GM18858 (cell line): Measurements from ENCODE around the gene CRYBA4.
A peak's percentile ranks its signal among the peaks of the same experiment; 100 is the strongest.
"Not testable (repeated sequence)": the region's sequence is repeated elsewhere in the genome, so short reads cannot be mapped to it uniquely, and the experiment has no call there.

ENCODE experiments used
- ATAC-seq: cut with Tn5 transposase; IDR thresholded peaks from one replicate; pipeline ENCODE4 v1.9.1; 2021; ENCODE audit not compliant: unreplicated experiment

CRYBA4 gene

DNA sequence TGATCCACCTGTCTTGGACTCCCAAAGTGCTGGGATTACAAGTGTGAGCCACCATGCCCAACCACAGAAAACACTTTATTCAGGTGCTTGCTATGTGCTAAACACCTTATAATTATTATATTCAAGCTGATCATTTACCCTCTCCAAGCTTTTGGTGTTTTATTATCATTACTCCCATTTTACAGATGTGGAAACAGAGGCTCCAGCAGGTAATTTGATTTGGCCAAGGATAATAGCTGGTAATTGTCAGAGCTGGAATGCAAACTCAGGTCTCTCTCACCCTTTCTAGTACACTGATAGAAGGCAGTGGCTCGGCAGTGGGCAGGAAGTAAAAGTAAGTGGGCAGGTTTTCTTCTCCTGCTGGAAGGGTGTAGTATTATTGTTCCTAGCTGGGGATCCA, 28.0 kb upstream of the CRYBA4 start:
- ATAC-seq: no peak

DNA sequence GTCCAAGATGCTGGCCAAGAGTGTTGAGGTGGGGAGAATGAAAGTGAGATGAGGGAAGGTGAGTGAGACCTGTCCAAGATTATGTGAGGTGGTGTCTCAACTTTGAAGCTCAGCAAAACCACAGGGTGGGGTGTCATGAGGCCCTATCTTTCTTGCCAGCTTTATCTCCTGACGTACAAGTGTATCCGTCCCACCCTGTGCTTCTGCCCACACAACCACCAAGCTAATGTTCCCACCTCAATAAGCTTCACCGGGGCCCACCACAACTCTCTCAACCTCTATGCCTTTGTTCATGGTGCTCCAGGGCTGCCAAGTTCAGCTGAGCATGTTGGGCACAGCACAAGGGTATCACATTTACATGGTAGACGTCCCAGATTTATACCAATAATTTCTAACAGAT, 24.7 kb upstream of the CRYBA4 start:
- ATAC-seq: no peak

DNA sequence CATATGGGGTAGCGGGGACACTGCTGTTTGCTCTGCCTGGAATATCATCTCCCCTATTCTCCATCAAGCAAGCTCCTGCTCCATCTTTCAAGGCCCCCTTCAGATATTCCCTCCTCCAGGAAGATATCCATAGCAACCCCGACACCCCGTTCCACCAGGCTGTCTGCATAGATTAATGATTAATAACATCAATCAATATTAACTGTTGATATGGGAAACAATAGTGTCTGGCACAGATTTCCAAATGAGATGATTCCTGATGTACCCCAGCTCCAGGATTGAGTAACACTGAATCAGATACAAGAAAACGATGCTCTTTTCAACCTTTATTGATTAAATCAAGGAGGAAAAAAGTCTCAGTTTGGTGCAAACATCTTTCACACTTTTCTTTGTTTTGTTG, 24.3 kb upstream of the CRYBA4 start:
- ATAC-seq: no peak

DNA sequence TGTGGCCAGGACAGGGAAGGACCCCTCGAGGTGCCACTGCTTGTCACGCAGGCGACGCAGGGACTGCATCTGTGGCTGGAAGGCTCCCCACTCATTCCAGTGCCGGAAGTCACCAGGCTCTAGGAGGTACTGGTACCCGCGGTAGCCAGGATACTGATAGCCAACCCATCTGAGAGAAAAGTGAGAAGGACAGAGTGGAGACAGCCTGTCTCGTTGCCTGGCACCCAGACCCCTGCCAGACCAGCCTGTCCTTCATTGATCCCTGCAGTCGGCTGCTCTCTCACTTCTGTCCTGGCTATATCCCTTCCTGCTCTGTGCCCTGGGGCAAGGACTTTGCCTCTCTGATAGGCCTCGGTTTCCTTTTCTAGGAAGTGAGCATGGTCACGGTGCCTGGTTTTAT, 22.3 kb upstream of the CRYBA4 start:
- no peak for ATAC-seq

DNA sequence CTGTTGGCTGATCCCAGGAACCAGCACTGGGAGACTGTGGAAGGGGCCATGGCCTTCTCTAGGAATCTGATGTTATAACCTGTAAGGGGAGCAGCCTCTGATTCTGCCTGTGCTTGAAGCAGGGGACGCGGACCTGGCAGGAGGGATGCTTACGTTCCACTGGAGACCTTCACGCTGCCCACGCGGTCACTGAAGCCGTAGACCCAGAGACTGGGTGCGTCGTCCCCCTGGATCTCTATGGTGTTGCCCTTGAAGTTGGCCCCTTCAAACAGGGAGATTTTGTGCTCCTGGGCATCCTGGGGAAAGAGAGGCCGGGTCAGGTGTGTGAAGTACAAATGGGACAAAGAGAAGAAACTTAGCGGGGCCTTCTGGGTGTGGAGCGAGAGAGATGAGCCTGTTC, 20.0 kb upstream of the CRYBA4 start:
- no peak for ATAC-seq

DNA sequence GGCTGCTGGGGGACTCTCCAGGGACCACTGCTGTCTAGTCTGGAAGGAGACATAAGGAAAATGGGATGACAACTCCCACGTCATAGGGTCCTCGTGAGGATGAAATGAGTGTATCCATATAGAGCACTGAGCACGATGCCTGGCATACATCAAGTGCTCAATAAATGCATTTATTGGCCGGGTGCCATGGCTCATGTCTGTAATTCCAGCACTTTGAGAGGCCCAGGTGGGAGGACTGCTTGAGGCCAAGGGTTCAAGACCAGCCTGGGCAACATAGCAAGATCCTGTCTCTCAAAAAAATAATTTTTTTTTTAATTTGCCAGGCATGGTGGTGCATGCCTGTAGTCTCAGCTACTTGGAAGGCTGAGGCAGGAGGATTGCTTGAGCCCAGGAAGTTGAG, 19.6 kb upstream of the CRYBA4 start:
- ATAC-seq: no peak

DNA sequence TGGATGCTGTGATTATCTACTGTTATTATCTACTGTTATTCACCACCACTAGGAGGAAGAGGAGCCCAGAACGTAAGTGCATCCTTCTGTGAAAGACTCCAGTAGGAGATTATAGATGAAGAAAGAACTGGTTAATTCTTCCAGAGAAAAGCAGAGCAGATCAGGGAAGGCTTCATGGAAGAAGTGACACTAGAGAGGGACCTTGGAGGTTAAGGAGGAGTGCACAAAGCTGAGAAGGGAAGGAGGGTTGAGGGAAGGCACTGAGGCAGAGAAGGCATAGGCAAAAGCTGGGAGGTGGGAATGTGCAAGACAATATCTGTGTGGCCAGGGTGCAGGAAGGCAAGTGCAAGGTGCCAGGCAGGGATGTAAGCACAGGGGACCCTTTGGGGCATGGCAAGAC, 17.4 kb upstream of the CRYBA4 start:
- ATAC-seq: no peak

DNA sequence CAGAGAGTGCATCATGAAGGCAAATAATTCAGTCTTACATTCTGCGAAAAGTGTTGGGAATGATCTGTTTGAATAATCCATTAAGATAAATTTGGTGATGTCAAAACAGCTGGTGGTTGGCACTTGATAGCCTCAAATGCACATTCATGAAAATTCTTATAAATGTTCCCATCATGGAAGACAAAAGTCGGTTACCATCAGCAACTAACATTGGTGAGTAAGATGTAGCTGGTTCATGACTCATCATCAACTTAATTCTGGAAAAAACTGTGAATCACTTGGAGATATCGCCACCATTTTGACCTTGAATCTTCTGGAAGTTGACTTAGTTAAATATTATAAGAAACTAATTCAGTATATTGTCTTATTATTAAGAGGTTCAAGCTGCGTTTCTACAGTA, 15.2 kb upstream of the CRYBA4 start:
- no peak for ATAC-seq

DNA sequence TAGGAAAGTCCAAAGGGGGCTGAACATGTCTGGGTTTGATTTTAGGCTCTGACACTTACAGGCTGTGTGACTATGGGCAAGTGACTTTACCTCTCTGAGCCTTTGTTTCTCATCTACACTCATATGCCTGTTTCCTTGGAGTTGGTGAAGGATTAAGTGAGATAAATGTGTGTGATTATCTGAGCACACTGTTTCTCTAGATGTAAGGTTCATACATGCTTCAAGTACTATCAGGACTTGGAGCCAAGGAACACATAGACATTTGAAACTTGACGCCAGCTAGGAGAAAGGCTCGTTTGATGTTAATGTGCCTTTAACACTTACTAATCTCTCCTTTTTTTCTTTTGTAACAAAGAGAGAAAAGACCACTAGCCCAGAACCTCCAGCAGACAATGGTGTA, 13.6 kb upstream of the CRYBA4 start:
- ATAC-seq: no peak

DNA sequence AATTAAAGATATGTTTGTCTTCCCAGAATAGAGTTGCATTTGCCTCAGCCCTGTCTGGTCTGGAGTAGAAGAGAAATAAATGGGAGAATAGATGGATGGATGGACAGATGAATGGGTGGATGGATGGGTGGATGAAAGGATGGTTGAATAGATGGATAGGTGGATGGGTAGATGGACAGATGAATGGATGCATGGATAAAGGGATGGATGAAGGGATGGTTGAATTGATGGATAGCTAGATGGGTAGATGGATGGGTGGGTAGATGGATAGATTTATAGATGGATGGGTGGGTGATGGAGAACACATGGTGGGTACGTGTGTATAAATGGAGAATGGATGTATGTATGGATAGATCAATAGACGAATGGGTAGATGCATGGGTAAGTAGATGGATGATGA, 12.5 kb upstream of the CRYBA4 start:
- ATAC-seq: no peak

DNA sequence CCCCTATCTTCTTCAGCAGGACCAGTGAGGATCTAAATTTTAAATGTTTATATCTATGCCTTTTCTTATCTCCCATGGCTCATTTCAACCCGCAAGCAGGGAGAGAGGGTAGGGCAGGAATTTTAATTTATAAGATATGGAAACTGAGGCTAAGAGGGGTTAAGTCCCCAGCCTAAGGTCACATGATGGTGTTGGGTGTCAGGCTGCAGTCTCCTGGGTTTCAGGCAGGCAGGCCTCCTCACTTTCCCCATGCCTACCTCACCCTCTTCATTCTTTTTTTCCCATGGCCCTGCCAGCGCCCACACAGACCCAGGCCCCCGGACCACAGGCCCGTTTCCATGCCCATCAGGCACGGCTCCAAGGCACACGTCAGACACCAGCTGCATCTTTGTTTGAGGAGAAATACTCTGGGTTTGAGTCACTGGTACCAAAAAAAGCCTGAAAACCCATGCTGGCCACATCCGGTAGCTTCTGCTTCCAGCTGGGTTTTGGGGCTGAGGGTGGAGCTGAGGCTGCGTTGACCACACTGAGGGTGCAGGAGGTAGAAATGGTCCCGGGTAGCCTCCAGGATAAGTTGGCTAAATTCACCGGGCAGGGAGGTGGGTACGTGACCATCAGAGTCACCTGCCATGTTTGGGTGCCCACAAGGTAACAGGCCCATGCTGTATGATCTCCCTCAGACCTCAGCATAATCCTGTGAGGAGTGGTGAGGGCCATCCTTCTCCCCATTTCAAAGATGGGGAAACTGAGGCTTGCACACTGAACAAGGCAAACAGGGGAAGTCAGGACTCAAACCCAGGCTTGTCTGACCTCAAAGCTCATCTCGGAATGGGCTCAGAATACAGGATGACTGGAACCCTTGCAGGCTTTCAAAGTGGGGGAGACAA, 11.4 kb upstream of the CRYBA4 start:
- ATAC-seq: peak; percentile 70

DNA sequence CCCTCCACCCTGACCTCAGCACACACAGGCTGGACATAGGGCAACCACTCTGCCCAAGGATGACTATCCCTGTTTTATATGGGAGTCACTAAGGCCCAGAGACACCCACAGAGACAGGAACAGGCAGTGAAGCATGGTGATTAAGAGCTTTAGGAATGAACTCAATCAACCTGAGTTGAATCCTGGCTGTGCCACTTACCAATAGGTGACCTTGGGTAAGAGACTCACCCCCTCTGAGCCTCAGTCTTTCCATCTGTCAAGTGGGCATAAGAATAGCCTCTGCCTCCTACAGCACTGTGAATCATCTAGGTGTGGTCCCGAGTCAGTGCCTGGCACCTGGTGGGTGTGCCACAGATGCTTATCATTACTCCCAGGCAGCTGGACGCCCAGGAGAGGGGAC, 10.8 kb upstream of the CRYBA4 start:
- ATAC-seq: no peak

DNA sequence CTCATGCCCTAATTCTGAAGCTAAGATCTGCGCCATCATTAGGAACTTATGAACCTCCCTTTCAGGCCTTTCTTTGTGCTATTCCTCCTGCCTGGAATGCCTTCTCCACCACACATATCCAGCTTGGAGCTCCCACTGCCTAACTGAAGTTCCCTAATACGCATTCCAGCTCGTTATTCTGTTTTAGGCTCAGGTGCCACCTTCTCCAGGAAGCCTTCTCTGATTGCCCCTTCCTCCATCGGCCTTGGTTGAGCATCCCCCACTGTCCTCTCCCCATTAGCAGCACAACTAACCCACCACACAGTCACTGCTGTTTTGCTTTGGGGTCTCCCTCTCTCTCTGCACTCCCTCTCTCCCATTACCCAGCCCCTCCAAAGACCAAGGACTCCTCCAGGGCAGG, 9.1 kb upstream of the CRYBA4 start:
- no peak for ATAC-seq

DNA sequence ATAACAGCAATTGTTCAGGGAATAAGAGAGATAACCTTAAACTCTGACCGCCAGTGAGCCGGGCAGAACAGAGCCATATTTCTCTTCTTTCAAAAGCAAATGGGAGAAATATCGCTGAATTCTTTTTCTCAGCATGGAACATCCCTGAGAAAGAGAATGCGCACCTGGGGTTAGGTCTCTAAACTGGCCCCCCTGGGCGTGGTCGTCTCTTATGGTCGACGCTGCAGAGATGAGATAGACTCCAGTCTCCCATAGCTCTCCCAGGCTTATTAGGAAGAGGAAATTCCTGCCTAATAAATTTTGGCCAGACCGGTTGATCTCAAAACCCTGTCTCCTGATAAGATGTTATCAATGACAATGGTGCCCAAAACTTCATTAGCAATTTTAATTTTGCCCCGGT, 8.0 kb upstream of the CRYBA4 start:
- ATAC-seq: not testable (repeated sequence)

DNA sequence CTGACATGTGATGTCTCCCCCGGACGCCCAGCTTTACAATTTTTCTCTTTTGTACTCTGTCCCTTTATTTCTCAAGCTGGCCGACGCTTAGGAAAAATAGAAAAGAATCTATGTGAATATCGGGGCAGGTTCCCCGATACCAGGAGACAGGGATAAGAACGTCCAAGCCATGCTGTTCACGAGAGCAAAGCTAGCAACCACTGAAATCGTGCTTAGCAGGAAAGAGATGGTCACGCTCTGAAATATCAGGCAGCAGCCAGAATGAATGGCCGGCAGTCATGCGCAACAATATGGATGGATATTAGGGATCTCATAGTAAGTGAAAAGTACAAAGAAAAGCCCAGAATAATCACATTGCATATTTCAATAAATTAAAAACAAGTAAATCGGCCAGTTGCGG, 7.4 kb upstream of the CRYBA4 start:
- ATAC-seq: no peak

DNA sequence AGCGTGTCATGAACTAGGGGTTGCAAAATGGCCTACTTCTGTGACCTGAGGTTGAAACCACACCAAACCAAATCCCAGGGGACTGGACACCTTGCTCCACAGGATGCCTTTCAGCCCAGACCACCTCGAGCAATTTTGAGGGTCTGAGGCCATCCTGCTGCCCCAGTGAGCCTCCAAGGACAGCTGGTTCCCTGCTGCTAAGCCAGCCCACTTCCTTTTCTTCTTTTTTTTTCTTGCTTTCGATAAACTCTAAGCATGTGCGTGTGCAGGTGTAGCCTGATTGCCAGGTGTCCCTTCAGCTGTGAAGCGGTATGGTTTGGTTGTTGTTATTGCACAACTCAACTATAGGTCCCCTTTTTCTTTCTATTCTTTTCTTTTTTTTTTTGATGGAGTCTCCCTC, 6.6 kb upstream of the CRYBA4 start:
- no peak for ATAC-seq

DNA sequence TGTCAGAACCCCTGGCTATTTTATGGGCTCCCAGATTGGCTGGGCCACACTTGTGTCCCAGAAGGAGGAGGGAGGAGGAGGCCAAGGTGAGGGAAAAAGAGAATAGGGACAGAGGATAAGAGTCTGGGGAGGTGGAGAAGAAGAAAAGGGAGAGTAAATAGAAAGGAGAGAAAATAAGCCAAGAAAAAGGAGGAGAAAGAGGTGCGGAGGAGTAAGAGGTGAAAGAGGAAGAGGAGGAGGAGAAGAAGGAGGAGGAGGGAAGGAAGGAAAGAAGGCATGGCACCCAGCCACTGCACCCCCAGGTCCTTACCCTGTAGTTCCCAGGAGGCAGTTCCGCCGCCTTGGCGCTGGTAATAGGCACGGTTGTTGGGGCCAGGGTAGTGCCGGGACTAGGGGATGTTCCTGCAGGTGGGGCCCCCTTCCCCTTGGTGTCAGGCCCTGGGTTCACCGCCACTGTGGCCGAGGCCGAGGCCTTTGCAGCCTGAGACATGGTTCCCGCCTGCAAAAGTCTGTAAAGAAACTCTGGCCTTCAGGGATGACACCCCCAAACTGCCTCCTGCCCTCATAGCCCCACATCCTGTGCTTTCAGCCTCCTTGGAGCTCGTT, 5.8 kb upstream of the CRYBA4 start:
- ATAC-seq: no peak

DNA sequence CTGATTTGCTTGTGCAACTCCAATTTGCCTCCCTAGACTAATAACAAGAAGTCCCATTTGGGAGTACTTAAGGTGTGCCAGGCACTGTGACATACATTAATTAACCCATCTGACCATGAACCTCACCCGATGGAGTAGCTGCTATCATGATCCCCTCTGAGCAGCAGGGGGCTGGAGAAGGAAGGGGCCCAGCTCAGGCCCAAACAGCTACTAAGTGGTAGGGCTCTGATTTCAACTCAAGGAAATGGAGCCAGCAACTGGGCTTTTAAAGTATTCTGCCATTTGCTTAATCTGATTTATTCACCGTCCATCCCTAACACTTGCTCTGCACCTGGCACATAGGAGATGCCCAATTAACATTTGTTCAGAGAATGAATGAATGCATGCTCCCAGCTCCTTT, 5.1 kb upstream of the CRYBA4 start:
- ATAC-seq: no peak

DNA sequence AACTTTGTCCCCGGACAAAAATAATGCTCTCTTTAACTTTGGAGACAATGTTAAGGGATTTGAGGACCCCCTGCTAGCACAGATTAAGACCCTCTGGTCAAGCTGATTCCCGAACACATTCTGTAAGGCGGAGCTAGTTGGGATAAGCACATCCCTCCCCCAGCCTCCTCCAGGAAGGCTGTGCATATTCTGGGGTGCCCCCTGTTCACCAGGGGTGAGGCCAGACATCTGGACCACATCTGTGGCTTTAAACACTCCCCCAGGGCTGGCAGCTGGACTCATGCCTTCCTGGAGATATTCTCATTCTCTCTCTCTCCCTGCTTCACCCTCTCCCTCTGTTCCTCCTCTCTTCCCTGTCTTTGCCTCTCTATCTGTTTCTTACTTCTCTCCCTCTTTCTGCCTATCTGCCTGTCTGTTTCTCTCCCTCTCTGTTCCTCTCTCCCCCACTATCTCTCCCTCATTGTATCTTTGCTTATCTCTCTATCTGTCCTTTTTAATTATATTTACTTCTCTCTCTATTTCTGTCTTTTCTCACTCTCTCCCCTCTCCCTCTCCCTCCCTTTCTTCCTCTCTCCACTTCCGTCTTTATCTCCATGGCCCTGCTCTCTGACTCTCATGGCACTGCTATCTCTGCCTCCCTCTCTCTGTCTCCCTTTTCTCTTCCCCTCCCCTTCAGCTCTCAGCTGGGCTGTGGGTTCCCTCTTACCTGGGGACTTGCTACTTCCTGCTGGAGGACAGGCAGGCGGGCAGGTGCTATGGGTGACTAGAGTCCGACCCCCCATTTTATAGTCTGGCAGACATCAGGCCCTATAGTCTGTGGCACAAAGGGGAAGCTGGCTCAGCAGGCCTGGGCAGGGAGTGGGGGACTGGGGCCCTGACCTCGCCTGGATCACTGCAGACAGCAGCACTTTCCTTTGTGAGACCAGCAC, 4.2 kb upstream of the CRYBA4 start, which contains the start of gene CRYBB1:
TSS of gene CRYBB1 (minus strand) at position 757 of the 929 bp plus-strand sequence. CDS start 1,708 bp downstream, outside the sequence.
- ATAC-seq: no peak

DNA sequence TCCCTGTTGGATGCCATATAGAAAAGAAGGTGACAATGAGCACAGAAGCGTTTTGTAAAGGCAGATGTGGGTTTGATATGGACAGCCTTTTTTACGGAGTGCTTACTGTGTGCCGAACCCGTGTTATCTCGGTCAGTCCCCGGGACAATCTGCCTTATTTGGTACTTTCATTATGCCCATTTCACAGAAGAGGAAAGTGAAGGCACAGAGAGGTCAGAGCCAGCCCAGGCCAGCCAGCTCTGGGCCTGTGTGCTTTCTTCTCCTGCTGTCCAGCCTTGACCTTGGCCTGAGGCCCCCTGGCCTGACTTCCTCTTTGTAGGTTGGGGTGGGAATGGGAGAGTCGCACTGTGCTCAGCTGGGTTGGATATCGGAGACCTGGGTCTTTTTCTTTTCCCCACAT, 3.3 kb upstream of the CRYBA4 start:
- no peak for ATAC-seq

DNA sequence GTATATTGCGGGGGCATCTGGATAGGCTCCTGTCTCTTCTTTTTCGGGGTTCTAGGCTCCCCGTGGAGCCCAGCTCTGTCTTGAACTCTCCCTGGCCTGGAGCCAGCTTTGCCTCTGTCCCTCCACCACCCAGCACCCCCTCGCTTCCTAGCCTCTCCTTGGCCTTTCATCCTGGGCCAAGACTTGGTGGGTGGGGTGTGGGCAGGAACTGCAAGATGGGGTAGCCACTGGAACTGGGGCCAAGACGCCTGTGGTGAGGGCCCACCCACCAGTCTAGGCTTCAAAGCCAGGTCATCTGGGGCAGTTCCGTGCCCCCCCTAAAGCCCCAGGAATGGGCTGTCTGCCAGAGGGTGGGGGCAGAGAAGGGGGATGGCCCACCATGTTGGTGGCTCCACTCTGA, 2.3 kb upstream of the CRYBA4 start:
- no peak for ATAC-seq

DNA sequence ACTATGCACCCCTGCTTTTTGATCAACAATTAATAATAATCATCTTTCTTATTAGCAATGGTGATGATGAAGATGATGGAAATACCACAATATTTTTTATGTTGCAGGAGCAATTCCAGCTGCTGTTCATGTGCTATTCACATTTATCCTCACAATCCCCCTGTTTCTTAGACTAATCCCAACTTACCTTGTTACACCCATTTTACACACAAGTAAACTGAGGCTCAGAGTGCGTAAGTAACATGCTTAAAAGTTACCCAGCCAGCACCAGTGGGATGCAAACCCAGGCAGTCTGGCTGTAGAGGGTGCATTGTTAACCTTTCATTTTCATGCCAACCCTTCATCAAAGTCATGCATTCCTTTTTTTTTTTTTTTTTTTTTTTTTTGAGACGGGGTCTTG, 1.6 kb upstream of the CRYBA4 start:
- ATAC-seq: no peak
